Measurements from ENCODE around the gene FHIT. TPM values are rescaled to one million over a fixed set of nuclear protein-coding genes. Genes with fewer than 3 reads are reported as not detected.

Gene FHIT
- total RNA-seq, 1 donor from 2014 or later = 23.8 TPM

DNA sequence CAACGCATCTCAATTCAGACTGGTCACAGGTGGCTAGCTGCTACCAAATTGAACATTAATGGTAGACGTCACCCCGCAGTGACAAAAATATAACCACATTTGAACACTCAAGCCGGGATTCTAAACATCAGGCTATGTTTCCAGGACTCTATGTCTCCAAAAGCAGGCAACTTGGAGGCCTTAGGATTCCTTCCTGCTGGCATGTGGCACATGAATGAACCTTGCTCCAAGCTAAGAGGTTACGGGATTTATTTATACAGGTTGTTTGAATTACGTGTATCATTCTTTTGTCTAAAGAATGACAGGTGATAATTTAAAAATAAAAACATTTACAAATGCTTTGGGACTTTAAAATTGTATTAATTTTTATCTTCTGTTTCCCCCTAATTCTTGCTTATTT lies 1337.0 kb downstream of the FHIT start:
- intact Hi-C loops (cut with micrococcal nuclease) = no loop called here
- H3K27me3 Mint-ChIP-seq = no peaks in the 10 kb centered on the region

DNA sequence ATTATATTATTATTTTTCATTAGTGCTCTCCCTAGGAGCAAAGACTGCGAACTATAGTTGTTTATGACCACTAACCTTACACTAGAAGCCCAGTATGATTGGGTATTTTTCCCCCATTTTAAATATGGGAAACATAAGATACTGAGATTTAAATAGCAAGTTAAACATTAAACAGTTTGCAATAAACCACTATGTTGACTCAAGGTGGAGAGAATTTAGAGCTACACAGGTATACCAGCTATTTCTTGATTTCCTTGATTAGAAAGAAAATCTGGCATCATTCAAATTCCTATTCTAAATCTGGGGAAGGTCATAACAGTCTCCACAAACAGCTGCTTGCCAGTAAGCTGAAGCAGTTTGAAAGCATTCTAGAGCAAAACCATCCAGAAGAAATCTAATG lies 1337.6 kb downstream of the FHIT start:
- no peak overlapping the region for H3K4me3 Mint-ChIP-seq

More for the DNA sequence above, 1337.0 kb downstream of the FHIT start:
- Mint-ChIP-seq H3K4me3 (no peak overlapping the region), H3K36me3 (ENCODE audit: low read depth) (peaks cover 55% of the 10 kb centered on the region), H3K9me3 (peaks cover 19% of the 10 kb centered on the region), H3K27ac (no peak overlapping the region), H3K4me1 (peaks cover 12% of the 10 kb centered on the region)
- no peak for DNase-seq

DNA sequence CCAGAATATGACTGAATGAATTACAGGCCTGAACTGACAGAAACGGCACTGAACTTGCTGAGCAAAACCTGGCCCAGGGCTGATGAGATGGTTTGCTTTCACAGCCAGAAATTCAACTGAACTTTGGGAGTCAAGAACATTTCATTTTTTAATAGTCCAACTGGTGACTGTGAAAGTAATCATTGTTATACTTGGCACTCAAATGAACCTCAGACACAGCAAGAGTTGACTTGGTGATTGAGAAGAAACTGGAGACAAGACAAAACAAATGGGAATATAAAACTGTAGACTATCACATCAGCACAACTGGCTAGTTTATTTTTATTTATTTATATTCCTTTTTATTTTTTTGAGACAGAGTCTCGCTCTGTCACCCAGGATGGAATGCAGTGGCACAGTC lies 1342.6 kb downstream of the FHIT start:
- no peak overlapping the region for H3K27ac Mint-ChIP-seq
- no peak for DNase-seq
- no peak overlapping the region for H3K4me3 Mint-ChIP-seq
- H3K27me3 Mint-ChIP-seq = no peaks in the 10 kb centered on the region
- H3K4me1 Mint-ChIP-seq = no peaks in the 10 kb centered on the region
- intact Hi-C loops (cut with micrococcal nuclease) = no loop called here
- H3K36me3 Mint-ChIP-seq (ENCODE audit: low read depth) = peaks cover 46% of the 10 kb centered on the region
- peaks cover 7% of the 10 kb centered on the region for H3K9me3 Mint-ChIP-seq

More for the DNA sequence above, 1337.6 kb downstream of the FHIT start:
- no peak for DNase-seq
- Mint-ChIP-seq H3K27ac (no peak overlapping the region), H3K27me3 (no peaks in the 10 kb centered on the region), H3K4me1 (peaks cover 6% of the 10 kb centered on the region), H3K36me3 (ENCODE audit: low read depth) (peaks cover 51% of the 10 kb centered on the region), H3K9me3 (peaks cover 16% of the 10 kb centered on the region)
- intact Hi-C loops (cut with micrococcal nuclease) = no loop called here

DNA sequence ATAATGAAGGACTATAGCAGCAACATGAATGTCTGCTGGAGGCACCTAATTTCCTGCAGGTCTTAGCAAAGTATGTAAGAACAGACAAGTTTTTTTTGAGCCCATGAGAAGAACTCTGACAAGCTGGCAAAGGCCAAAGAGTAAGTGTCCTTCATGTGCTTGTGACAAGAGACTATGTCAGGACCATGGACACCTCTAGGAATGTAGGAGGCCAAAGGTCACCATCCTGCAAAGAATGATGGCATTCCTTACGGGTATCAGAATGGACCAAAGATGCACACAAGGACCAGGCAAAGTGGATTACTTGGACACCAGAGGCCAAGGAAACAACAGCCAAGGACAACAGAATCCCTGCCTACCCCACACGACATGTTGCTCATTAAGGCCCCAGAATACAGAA lies 1343.0 kb downstream of the FHIT start:
- intact Hi-C loops (cut with micrococcal nuclease) = no loop called here
- H3K4me1 Mint-ChIP-seq = no peaks in the 10 kb centered on the region
- H3K36me3 Mint-ChIP-seq (ENCODE audit: low read depth) = peaks cover 49% of the 10 kb centered on the region
- DNase-seq = no peak
- H3K27me3 Mint-ChIP-seq = no peaks in the 10 kb centered on the region
- H3K27ac Mint-ChIP-seq = no peak overlapping the region
- peaks cover 7% of the 10 kb centered on the region for H3K9me3 Mint-ChIP-seq
- H3K4me3 Mint-ChIP-seq = no peak overlapping the region

DNA sequence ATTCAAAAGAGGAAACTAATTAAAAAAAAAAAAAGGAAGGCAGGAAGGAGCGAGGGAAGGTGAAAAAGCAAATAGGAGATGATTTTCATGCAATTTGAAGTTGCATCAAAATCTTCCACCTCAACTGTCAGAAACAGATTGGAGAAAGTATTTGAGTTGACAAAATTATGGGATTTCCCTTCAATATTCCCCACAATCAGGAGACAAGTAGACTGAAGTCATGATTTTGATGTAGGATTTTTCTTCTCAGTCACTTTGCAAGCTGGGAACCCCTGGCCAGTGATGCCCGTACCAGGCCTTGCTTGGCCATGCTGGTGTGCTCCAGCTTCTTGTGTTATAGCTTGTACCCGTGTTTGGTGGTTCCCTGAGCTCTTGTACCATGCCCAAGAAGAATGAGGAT lies 1347.0 kb downstream of the FHIT start:
- no peak for DNase-seq
- intact Hi-C loops (cut with micrococcal nuclease) = no loop called here
- Mint-ChIP-seq H3K27me3 (no peaks in the 10 kb centered on the region), H3K9me3 (peaks cover 9% of the 10 kb centered on the region), H3K27ac (no peak overlapping the region), H3K36me3 (ENCODE audit: low read depth) (peaks cover 54% of the 10 kb centered on the region), H3K4me3 (no peak overlapping the region), H3K4me1 (no peaks in the 10 kb centered on the region)

DNA sequence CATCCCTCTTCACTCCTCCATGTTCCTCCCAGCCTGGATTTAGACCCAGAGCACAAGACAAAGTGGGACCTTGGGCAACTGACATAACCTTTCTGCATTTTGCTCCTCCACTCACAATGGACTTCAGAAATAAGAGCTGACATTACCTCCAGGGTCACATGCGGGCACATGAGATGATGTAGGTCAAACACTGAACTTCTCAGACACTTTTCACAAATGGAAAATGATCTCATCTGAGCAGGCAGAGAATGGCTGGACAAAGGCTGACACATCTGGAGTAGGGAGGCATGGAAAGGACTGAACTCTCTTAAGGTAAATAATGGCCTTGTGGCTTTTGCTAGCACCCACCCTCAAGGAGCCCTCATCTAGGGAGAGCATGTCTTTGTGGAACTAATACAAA lies 1352.2 kb downstream of the FHIT start:
- Mint-ChIP-seq H3K4me3 (no peak overlapping the region), H3K9me3 (peaks cover 8% of the 10 kb centered on the region), H3K27me3 (no peaks in the 10 kb centered on the region), H3K4me1 (peaks cover 15% of the 10 kb centered on the region), H3K36me3 (ENCODE audit: low read depth) (peaks cover 43% of the 10 kb centered on the region), H3K27ac (no peak overlapping the region)
- intact Hi-C loops (cut with micrococcal nuclease) = no loop called here
- DNase-seq = no peak

DNA sequence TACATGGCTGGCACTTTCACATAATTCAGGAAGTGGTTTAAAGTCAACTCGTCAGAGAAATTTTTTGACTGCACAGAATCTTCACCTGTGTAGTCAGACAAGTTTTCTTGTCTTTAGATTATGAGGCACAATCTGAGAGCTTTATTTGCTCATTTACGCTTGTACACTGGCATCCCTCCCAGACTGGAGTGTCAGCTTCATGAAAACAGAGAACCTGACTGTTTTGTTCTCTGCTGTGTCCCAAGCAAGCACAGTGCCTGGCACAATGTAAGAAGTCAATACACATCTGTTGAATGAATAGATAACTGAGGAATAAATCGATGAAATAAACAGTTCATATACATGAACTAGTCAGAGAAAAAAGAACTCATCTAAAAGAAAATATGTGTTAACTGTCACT lies 1355.3 kb downstream of the FHIT start:
- peaks cover 15% of the 10 kb centered on the region for H3K4me1 Mint-ChIP-seq
- H3K9me3 Mint-ChIP-seq = peaks cover 8% of the 10 kb centered on the region
- no peak for DNase-seq
- H3K36me3 Mint-ChIP-seq (ENCODE audit: low read depth) = peaks cover 35% of the 10 kb centered on the region
- H3K27me3 Mint-ChIP-seq = no peaks in the 10 kb centered on the region
- intact Hi-C loops (cut with micrococcal nuclease) = no loop called here
- H3K4me3 Mint-ChIP-seq = no peak overlapping the region
- peak overlapping the region; percentile 0 for H3K27ac Mint-ChIP-seq

DNA sequence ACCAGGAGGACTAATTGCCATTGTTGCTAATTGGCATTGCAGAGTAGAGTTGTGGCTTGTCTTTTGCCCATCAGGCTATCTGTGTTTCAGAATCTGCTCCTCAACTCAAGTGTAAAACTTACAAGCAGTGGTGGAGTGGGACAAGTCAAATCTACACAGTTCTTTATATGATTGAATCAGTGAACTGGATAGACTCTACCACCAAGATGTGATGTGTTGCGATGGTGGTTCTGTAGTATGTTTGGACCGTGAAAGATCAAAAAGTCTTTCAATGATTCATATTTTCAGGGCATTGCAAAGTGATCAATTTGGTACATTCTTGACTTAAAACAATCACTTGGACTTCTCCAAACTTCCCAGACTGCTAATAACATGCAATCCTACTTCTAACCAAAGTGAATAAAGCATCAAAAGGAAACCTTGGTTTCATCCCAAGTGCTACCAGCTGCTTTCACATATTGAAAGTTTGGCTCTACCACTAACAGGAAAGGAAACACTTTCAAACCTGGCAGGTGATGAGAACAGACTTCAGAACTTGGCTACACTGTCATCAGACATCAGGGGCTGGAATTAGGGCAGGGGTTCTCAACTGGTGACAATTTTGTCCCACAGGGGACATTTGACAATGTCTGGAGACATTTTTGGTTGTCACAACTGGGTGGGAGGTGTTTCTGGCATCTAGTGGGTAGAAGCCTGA lies 1356.7 kb downstream of the FHIT start:
- no peak overlapping the region for H3K27ac Mint-ChIP-seq
- intact Hi-C loops (cut with micrococcal nuclease) = no loop called here

DNA sequence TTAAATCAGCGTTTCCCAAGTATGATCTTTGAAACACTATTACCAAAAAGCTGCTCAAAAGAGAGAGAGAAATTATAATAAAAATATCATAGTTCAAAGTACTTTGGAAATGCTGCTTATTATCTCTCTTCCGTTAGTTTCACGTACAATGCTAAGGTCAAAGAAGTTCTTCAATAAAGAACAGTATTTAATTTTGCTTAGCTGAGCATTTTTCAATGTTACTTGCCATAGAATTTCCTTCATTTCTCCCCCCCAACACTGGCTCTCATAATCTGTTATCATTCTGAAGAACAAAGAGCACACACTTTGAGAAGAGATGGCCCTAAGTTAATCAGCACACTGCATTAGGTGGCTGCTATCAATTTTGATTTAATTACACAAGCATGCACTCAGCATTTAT lies 1360.6 kb downstream of the FHIT start:
- peaks cover 33% of the 10 kb centered on the region for H3K36me3 Mint-ChIP-seq (ENCODE audit: low read depth)
- peaks cover 6% of the 10 kb centered on the region for H3K9me3 Mint-ChIP-seq
- H3K27me3 Mint-ChIP-seq = no peaks in the 10 kb centered on the region
- DNase-seq = no peak
- H3K27ac Mint-ChIP-seq = no peak overlapping the region
- H3K4me1 Mint-ChIP-seq = peaks cover 16% of the 10 kb centered on the region
- no peak overlapping the region for H3K4me3 Mint-ChIP-seq
- intact Hi-C loops (cut with micrococcal nuclease) = no loop called here

More for the DNA sequence above, 1356.7 kb downstream of the FHIT start:
- Mint-ChIP-seq H3K4me1 (peaks cover 15% of the 10 kb centered on the region), H3K27me3 (no peaks in the 10 kb centered on the region), H3K4me3 (no peak overlapping the region), H3K36me3 (ENCODE audit: low read depth) (peaks cover 31% of the 10 kb centered on the region), H3K9me3 (peaks cover 7% of the 10 kb centered on the region)
- DNase-seq = no peak

DNA sequence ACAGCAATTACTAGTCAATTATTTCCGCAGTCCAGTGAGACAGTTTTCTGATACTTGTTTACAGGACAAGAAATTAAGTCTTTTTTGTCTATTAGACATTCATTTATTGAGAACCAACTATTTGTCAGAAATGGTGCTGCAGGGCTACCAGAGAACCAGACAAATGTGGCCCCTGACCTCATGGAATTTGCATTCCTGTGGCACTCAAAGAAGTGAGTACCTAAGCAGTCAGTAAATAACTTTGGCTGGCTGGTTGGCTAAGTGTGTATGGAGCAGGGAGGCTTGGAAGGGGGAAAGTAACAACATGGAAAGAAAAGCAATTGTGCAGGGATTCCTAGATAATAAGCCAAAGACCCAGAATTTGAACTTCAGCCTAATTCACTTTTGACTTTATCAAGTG lies 1364.5 kb downstream of the FHIT start:
- no peak overlapping the region for H3K4me3 Mint-ChIP-seq
- H3K4me1 Mint-ChIP-seq = peaks cover 21% of the 10 kb centered on the region
- no peak for DNase-seq
- H3K27me3 Mint-ChIP-seq = no peaks in the 10 kb centered on the region
- intact Hi-C loops (cut with micrococcal nuclease) = no loop called here
- no peak overlapping the region for H3K27ac Mint-ChIP-seq
- peaks cover 4% of the 10 kb centered on the region for H3K9me3 Mint-ChIP-seq
- H3K36me3 Mint-ChIP-seq (ENCODE audit: low read depth) = peaks cover 38% of the 10 kb centered on the region

DNA sequence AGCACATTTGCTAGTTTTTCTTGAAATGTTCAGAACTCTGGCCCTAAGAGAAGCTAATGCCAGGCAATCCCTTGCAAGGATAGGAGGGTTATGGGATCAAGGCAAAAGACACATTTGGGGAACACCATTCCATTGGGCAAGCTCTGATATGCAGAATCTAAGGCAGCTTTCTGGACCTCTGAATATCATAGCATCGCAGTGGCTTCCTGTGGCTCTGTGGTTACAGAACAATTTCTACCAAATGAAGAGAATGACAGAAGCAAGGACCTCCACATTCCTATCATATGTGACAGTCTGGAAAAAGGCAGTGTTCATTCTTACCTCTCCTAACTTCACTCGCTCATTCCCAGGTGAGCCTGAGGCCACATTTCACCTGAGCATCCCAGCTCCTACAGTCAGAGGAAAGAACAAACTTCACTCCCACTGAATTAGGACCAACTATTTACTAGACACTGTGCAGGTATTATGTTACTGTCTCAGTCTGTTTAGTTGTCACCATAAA lies 1365.3 kb downstream of the FHIT start:
- DNase-seq = no peak
- Mint-ChIP-seq H3K4me3 (no peak overlapping the region), H3K27me3 (no peaks in the 10 kb centered on the region), H3K36me3 (ENCODE audit: low read depth) (peaks cover 32% of the 10 kb centered on the region), H3K27ac (no peak overlapping the region), H3K4me1 (peaks cover 21% of the 10 kb centered on the region), H3K9me3 (peaks cover 2% of the 10 kb centered on the region)
- intact Hi-C loops (cut with micrococcal nuclease) = no loop called here

DNA sequence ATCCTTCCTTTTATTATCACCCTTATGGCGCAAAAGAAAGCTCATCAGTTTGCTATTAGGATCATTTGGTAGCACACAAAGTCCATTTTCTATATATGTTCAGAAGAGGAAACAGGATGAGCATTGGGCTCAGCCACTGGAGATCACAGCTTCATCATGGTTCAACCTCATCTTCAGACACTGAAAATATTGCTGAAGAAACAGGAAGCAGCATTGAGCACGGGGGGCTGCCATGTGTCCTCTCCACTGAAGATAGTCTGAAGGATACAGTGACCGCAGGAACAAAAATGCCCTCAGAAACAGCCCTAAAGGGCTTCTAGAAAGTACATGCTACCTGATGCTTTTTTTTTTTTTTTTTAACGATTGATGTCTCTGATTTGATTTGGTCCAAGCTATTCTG lies 1366.2 kb downstream of the FHIT start:
- peak overlapping the region; percentile 23 for H3K27ac Mint-ChIP-seq
- DNase-seq = no peak
- peaks cover 22% of the 10 kb centered on the region for H3K4me1 Mint-ChIP-seq
- H3K4me3 Mint-ChIP-seq = no peak overlapping the region
- intact Hi-C loops (cut with micrococcal nuclease) = no loop called here
- H3K27me3 Mint-ChIP-seq = no peaks in the 10 kb centered on the region
- H3K9me3 Mint-ChIP-seq = peaks cover 3% of the 10 kb centered on the region
- peaks cover 32% of the 10 kb centered on the region for H3K36me3 Mint-ChIP-seq (ENCODE audit: low read depth)

DNA sequence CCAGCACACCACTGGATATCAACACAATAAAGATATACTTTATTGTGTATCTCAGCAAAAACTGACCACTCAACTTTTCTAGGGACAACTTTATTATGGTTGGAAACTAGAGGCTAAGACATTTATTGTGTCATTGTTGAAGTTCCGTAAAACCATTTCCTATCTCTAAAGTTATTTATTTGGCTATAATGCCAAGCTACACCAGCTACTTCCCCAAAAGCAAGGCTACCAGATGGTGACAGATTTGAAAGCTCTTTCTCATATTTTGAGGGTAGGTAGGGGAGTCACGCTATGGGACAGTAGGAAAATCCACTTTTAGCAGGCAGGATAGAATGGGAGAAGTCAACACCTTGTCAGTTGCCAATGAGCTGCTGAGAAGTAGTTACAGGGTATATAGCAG lies 1366.8 kb downstream of the FHIT start:
- Mint-ChIP-seq H3K27ac (no peak overlapping the region), H3K27me3 (no peaks in the 10 kb centered on the region), H3K4me1 (peaks cover 24% of the 10 kb centered on the region), H3K9me3 (peaks cover 3% of the 10 kb centered on the region), H3K36me3 (ENCODE audit: low read depth) (peaks cover 32% of the 10 kb centered on the region), H3K4me3 (no peak overlapping the region)
- intact Hi-C loops (cut with micrococcal nuclease) = no loop called here
- DNase-seq = no peak

DNA sequence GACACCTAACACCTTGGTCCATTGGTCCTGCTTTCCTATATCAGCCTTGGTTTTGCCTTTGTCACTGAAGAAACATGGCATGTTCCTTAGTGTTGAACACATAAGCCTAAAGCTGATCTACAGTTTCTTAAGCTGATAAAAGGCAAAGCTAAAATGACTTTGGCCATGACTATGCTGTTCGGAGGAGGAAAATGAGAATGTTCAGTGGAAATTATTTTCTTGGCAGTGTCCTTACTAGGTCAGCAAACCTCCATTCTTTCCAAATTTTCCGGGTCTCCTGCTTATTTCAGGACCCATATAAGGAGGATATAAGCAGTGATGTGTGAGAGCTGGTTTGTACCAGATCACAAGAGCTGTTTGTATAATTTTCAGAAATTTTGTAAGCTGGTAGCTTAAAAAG lies 1368.5 kb downstream of the FHIT start:
- Mint-ChIP-seq H3K4me3 (no peak overlapping the region), H3K9me3 (peaks cover 9% of the 10 kb centered on the region), H3K27ac (no peak overlapping the region), H3K27me3 (no peaks in the 10 kb centered on the region), H3K4me1 (peaks cover 36% of the 10 kb centered on the region), H3K36me3 (ENCODE audit: low read depth) (peaks cover 31% of the 10 kb centered on the region)
- intact Hi-C loops (cut with micrococcal nuclease) = no loop called here
- DNase-seq = no peak

DNA sequence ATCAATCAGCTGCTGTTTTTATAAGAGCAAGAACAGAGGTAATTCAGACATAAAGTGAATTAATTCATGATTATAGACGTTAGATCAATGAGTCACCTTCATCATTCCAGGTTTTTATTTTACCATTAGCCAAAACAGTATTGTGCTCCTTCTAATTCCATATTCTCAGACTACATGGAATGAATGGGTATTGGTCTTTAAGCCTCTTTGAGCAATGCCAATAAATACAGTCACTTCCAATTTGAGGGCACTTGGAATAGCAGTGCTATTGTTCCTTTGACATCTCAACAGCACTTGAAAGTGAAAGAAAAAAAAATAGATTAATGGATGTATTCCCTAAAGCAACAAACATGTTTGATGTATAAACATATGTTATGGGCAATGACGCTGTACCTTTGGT lies 1370.5 kb downstream of the FHIT start:
- intact Hi-C loops (cut with micrococcal nuclease) = no loop called here
- Mint-ChIP-seq H3K27ac (no peak overlapping the region), H3K27me3 (no peaks in the 10 kb centered on the region), H3K36me3 (ENCODE audit: low read depth) (peaks cover 29% of the 10 kb centered on the region), H3K4me1 (peaks cover 28% of the 10 kb centered on the region), H3K9me3 (peaks cover 9% of the 10 kb centered on the region), H3K4me3 (no peak overlapping the region)
- DNase-seq = no peak
